Measurements from ENCODE around the gene MINDY2.

GRCh38 chr15:58840048-58840447 is 68.9 kb downstream of the MINDY2 start:
- TF ChIP-seq CTCF (IDR thresholded peaks at IDR 0.05; ENCODE audit: low read length) (no peak), EZH2 (optimal IDR thresholded peaks at IDR 0.05; ENCODE audit: low read depth, low read length) (no peak)
